ENCODE data around the gene GDPD5.

GDPD5 gene

GRCh38 chr11:75525433-75526191, at the start of gene GDPD5:
Gene GDPD5 (minus strand): TSS chr11:75525941. CDS start chr11:75477735, 48,206 bp downstream.
- H3K36me3 ChIP-seq (ENCODE audit: insufficient read depth, low read length), result no peaks in the 10 kb centered on the region
- H3K27ac ChIP-seq (ENCODE audit: low read depth, low read length, poor library complexity, severe bottlenecking), result no peak within 1 kb of the TSS
- no peaks in the 10 kb centered on the region for H3K9me3 ChIP-seq (ENCODE audit: low read length)
- H2AFZ ChIP-seq (ENCODE audit: low read length), result no peak within 1 kb of the TSS
- no peaks in the 10 kb centered on the region for H4K20me1 ChIP-seq (ENCODE audit: insufficient read depth, low read length)
- H3K9me2 ChIP-seq (ENCODE audit: low read depth, low read length), result no peaks in the 10 kb centered on the region
- H3K79me2 ChIP-seq (ENCODE audit: insufficient read depth, low read length), result no peaks in the 10 kb centered on the region
- peaks cover 14% of the 10 kb centered on the region for H3K4me1 ChIP-seq (ENCODE audit: insufficient read depth, low read length, severe bottlenecking)
- H3K4me2 ChIP-seq (ENCODE audit: low read length), result peak within 1 kb of the TSS; percentile 71
- H3K4me3 ChIP-seq (ENCODE audit: low read depth, low read length, poor library complexity, severe bottlenecking), result peak within 1 kb of the TSS; percentile 74
- no peaks in the 10 kb centered on the region for H3F3A ChIP-seq (ENCODE audit: insufficient read depth, low read length)
- no peaks in the 10 kb centered on the region; the same call in 1 of the 2 replicates for H3K27me3 ChIP-seq (ENCODE audit: insufficient read depth, low read length)
- TF ChIP-seq EZH2 (IDR thresholded peaks at IDR 0.05; ENCODE audit: borderline replicate concordance, low read length), result no peak
- TF ChIP-seq, protein P1, sequence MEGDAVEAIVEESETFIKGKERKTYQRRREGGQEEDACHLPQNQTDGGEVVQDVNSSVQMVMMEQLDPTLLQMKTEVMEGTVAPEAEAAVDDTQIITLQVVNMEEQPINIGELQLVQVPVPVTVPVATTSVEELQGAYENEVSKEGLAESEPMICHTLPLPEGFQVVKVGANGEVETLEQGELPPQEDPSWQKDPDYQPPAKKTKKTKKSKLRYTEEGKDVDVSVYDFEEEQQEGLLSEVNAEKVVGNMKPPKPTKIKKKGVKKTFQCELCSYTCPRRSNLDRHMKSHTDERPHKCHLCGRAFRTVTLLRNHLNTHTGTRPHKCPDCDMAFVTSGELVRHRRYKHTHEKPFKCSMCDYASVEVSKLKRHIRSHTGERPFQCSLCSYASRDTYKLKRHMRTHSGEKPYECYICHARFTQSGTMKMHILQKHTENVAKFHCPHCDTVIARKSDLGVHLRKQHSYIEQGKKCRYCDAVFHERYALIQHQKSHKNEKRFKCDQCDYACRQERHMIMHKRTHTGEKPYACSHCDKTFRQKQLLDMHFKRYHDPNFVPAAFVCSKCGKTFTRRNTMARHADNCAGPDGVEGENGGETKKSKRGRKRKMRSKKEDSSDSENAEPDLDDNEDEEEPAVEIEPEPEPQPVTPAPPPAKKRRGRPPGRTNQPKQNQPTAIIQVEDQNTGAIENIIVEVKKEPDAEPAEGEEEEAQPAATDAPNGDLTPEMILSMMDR (IDR thresholded peaks at IDR 0.05; ENCODE audit: low read length), result peak; percentile 53
- H3K9ac ChIP-seq (ENCODE audit: low read length), result peak within 1 kb of the TSS; percentile 76

DNA sequence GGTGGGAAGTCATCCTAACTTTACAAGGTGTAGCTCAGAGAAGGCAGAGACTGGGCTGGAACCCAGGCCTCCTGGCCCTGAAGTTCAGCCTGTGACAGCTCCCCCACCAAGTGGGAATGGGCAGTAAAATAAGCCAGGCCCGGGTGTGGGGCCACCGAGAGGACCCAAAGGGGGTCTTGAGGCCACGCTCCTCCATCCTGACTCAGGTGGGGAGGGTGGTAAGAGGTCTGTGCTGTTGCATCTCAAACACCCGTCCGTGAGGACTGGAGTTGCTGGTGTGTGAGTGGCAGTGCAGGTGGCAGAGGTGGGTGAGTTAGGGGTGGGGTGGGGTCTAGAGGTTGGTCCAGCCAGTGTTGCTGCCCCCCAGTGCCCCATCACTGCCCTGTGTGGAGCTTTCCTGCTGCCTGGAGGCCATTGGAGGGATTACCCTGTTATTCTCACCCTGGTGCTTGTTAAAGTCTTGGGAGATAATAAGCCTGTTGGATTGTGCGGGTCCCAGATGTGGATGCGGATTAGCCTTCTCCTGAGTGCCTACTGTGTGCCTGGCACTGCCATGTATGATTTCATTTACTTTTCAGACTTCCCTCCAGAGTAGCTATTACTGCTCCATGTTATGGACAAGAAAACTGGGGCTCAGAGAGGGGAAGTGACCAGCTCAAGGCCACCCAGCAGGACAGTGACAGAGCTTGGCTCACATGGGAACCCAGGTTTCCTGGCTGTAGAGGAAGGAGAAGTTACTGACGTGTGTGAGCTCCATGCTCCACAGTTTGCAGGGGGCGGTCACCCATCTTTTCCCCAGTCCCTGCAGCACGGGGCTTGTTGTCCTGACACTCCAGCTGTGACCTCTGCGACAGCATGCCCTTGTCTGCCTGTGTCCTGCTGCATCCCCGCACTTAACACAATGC, 49.2 kb upstream of the GDPD5 start:
- no peaks in the 10 kb centered on the region for H3K36me3 ChIP-seq (ENCODE audit: insufficient read depth, low read length)
- H3K9me2 ChIP-seq (ENCODE audit: low read depth, low read length), result no peaks in the 10 kb centered on the region
- H3K4me3 ChIP-seq (ENCODE audit: low read depth, low read length, poor library complexity, severe bottlenecking), result no peak overlapping the region
- no peaks in the 10 kb centered on the region for H3K9me3 ChIP-seq (ENCODE audit: low read length)
- H3K9ac ChIP-seq (ENCODE audit: low read length), result no peak overlapping the region
- H4K20me1 ChIP-seq (ENCODE audit: insufficient read depth, low read length), result no peaks in the 10 kb centered on the region
- TF ChIP-seq, protein P1 (IDR thresholded peaks at IDR 0.05; ENCODE audit: low read length), result no peak
- TF ChIP-seq EZH2 (IDR thresholded peaks at IDR 0.05; ENCODE audit: borderline replicate concordance, low read length), result no peak
- H3K27ac ChIP-seq (ENCODE audit: low read depth, low read length, poor library complexity, severe bottlenecking), result no peak overlapping the region
- H3K4me2 ChIP-seq (ENCODE audit: low read length), result no peak overlapping the region
- H3K79me2 ChIP-seq (ENCODE audit: insufficient read depth, low read length), result no peaks in the 10 kb centered on the region
- no peaks in the 10 kb centered on the region for H3F3A ChIP-seq (ENCODE audit: insufficient read depth, low read length)
- H3K27me3 ChIP-seq (ENCODE audit: insufficient read depth, low read length), result no peaks in the 10 kb centered on the region
- H3K4me1 ChIP-seq (ENCODE audit: insufficient read depth, low read length, severe bottlenecking), result no peaks in the 10 kb centered on the region
- no peak overlapping the region for H2AFZ ChIP-seq (ENCODE audit: low read length)

DNA sequence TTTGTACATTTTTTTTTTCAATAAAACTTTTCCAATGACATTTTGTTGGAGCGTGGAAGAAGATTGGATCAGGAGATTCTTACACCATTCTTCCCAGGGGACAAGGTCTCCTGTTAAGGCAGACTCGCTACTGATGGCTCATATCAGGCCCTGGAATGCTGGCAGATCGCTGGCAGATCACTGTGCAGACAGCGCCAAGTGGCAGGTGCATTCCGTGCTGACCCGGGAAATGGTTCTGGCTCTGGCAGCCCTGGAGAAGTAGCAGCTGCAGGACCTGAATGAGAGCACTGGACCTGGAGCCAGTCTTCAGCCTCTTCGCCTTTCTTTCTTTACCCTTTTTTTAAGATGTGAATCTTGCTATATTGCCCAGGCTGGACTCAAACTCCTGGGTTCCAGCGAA, 47.0 kb upstream of the GDPD5 start:
- no peak overlapping the region for H3K9ac ChIP-seq (ENCODE audit: low read length)
- no peak overlapping the region for H2AFZ ChIP-seq (ENCODE audit: low read length)
- H3K4me1 ChIP-seq (ENCODE audit: insufficient read depth, low read length, severe bottlenecking), result no peaks in the 10 kb centered on the region
- no peaks in the 10 kb centered on the region for H3K9me2 ChIP-seq (ENCODE audit: low read depth, low read length)
- H4K20me1 ChIP-seq (ENCODE audit: insufficient read depth, low read length), result no peaks in the 10 kb centered on the region
- no peaks in the 10 kb centered on the region for H3K27me3 ChIP-seq (ENCODE audit: insufficient read depth, low read length)
- no peaks in the 10 kb centered on the region for H3K36me3 ChIP-seq (ENCODE audit: insufficient read depth, low read length)
- no peaks in the 10 kb centered on the region for H3K79me2 ChIP-seq (ENCODE audit: insufficient read depth, low read length)
- H3K27ac ChIP-seq (ENCODE audit: low read depth, low read length, poor library complexity, severe bottlenecking), result no peak overlapping the region
- H3K9me3 ChIP-seq (ENCODE audit: low read length), result no peaks in the 10 kb centered on the region
- TF ChIP-seq EZH2 (IDR thresholded peaks at IDR 0.05; ENCODE audit: borderline replicate concordance, low read length), result no peak
- TF ChIP-seq, protein P1 (IDR thresholded peaks at IDR 0.05; ENCODE audit: low read length), result no peak
- no peak overlapping the region for H3K4me3 ChIP-seq (ENCODE audit: low read depth, low read length, poor library complexity, severe bottlenecking)
- H3K4me2 ChIP-seq (ENCODE audit: low read length), result no peak overlapping the region
- no peaks in the 10 kb centered on the region for H3F3A ChIP-seq (ENCODE audit: insufficient read depth, low read length)
